HG03565 (cell line): ENCODE results near the gene KRTAP4-16.
"Not testable (repeated sequence)": the region's sequence is repeated elsewhere in the genome, so short reads cannot be mapped to it uniquely, and the experiment has no call there.

Source experiments
- ATAC-seq: cut with Tn5 transposase; IDR thresholded peaks from one replicate; pipeline ENCODE4 v1.9.1; 2021; ENCODE audit warnings: mild to moderate bottlenecking, moderate library complexity; ENCODE audit not compliant: unreplicated experiment

Gene KRTAP4-16

DNA sequence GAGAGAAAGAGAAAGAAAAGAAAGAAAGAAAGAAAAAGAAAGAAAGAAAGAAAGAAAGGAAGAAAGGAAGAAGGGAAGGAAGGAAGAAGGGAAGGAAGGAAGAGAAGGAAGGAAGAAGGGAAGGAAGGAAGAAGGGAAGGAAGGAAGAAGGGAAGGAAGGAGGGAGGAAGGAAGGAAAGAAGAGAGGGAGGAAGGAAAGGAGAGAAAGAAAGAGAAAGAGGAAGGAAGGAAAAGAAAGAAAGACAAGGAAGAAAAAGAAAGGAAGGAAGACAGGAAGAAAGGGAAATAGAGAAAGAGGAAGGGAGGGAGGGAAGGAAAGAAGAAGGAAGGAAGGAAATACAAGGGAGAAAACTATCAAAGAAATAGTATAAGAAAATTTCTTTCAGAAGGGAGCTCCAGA, 25.2 kb downstream of the KRTAP4-16 start:
- ATAC-seq: no peak

DNA sequence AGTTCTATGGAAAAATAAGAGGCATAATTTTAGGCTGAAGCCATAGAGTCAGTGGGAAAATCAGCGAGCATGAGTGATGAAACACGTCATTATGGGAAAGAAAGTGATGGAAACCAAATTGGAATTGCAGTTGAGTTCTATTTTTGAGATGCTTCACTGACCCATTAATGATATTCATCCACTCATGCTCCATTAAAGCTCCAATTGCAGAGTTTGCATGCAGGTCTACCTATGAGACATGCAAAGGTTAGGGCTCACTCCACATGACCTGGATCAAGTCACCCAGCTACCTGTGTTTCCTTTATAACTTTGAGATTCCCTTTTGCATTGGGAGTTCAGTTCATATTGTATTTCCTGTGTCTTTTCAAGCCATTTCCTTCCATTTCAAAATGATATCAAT, 28.3 kb downstream of the KRTAP4-16 start:
- ATAC-seq: no peak

DNA sequence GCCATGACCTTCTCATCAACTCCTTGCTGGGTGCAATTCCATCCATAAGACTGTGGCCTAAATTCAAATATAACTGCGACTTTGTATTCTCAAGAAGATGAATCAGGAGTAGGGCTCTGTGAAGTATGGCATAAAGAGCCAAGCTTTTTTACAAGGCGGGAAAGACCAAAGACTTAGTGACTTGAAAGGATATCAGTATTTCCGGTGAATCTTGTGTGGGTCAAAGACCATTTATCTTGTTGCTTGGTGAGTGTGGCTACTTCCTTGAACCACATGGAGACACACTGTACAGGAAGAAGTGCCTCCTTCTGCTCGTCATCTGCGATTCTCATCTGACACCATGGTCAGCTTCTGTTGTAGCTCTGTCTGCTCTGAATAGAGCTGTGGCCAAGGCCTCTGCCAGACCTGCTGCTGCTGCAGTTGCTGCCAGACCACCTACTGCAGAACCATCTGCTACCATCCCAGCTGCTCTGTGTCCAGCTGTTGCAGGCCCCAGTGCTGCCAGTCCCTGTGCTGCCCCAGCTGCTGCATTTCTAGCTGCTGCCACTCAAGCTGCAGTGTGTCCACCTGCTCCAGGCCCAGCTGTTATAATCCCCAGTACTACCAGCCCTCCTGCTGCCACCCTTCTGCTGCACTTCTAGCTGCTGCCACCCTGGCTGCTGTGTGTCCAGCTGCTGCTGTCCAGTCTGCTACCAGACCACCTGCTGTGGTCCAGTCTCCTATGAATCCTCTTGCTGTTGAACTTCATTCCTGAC, 30.2 kb downstream of the KRTAP4-16 start:
- ATAC-seq: no peak

DNA sequence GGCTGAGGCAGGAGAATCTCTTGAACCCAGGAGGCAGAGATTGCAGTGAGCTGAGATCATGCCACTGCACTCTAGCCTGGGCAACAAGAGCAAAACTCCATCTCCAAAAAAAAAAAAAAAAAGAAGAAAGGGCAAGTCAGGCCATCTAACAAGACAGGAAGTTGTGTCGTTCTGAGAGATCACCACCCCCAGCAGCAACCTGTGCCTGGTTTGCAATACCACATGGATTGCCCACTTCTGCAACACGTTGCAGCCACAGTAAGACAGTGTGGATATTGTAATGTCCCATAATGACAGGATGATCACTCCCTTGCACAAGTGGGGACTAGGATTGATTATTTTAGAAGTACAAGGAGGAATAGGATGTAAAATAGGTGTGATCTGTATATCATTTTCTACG, 33.0 kb downstream of the KRTAP4-16 start:
- ATAC-seq: no peak

- ATAC-seq: no peak
These were observed 34.7 kb downstream of the KRTAP4-16 start for GRCh38 chr17:41067281-41067680.

DNA sequence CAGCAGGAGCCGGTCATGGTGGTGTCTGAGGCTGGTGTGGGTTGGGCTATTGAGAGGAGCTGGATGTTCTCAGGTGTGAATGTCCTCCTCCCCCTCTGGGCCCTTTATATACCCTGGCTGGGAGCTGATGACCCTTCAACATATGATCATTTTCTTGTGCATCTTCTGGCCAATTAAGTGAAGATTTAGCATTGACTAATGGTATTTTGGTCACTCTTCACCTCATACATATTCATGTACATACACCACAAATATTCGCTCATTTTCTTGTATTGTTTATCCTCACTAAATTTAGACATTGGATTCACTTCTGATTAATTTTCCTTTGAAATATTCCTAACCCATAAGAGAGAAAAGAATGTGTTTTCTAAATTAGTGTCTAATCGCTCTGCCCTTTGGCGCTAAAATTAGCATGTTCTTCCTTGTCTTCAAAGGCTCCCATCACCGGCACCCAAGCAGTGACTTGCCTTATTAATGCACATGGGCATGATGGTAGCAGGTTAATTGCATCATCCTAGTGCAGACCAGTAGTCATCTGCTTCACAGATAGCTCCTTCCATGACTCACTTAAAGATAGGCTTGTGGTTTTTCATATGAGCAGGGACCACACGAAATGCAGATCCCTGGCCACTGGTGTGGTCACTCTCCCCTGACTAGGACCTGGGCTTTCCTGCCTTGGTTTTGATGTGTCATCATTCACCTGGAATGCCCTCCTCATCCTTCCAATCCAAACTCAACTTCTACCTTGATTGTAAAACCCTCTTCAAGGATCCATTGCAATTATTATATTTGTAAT, 36.0 kb downstream of the KRTAP4-16 start, which contains the start of gene KRTAP2-4:
Gene KRTAP2-4 (minus strand): TSS at position 51 of the 796 bp plus-strand sequence. CDS start 34 bp downstream, at position 17.
- ATAC-seq: no peak

- not testable (repeated sequence) for ATAC-seq
These were observed 36.9 kb downstream of the KRTAP4-16 start for GRCh38 chr17:41065016-41065689.

- ATAC-seq: no peak
These were observed 37.7 kb downstream of the KRTAP4-16 start for GRCh38 chr17:41064301-41064700.

DNA sequence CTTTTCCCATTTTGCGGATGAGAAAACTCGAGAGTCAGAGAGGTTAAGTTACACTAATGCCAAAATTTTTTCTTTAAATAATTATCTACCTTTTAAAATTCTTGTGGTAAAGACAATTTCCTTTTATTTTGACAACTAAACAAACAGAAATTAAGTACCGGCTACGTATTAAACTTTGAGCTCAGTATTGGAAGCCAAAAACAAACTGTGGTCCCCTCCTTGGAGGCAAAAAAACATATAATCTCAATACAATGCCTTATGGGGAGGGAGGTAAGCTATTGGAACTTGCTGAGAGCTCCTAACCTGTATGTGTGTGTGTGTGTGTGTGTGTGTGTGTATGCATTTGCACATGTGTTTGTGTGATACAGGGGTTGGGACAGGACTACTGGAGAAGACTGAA, 38.6 kb downstream of the KRTAP4-16 start:
- no peak for ATAC-seq

DNA sequence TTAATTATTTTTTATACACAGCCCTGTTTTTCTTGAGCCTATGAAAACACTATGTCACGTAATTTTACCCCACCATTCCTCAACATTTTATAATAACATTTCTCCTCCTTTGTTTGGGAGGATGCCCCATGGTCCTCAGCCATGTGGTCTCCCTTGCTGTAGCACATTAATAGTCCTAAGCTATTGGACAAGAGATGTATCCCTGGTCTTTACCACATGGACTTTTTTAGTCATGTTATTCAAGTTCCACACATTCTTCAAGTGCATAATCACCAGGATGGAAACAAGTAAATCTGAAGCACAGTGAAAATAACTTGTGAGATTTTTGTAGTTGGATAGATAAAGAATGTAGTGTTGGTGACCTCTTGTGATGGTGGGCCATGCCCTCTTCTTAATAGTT, 40.0 kb downstream of the KRTAP4-16 start:
- no peak for ATAC-seq

- no peak for ATAC-seq
These were observed 41.9 kb downstream of the KRTAP4-16 start, which contains the start of gene KRTAP2-3 for GRCh38 chr17:41060052-41060604. Gene KRTAP2-3 (minus strand): TSS chr17:41060114. CDS start chr17:41060050, 64 bp downstream.

DNA sequence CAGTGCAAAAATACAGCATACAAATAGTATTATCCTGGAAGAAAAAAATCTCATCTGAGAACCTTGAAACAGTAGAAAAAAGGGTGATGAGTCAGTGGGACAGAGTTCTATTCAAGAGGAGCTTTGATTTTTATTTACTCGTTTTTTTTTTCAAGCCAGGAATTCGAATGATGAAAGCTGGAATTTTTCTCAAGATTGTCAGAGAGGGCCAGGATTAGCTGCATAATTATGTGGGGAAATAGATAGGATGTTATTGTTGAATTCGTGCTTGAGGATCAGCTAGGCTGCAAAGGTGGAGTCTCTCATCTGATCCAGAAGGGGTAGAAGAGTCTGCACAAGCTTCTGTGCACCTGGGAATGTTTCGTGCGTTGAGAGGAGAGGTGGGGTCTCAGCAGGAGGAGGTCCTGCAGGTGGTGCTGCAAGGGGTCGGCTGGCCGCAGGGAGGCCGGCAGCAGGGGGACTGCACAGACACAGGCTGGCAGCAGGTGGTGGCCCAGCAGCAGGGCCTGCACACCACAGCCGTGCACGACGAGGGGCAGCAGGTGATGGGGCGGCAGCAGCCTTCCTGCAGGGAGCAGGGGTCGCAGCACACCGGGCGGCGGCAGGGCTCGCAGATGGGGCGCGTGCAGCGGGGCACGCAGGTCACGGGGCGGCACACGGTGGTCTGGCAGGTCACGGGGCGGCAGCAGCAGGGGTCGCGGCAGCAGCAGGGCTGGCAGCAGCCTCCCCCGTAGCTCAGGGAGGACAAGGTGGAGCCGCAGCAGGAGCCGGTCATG, 42.5 kb downstream of the KRTAP4-16 start:
- ATAC-seq: not testable (repeated sequence)

DNA sequence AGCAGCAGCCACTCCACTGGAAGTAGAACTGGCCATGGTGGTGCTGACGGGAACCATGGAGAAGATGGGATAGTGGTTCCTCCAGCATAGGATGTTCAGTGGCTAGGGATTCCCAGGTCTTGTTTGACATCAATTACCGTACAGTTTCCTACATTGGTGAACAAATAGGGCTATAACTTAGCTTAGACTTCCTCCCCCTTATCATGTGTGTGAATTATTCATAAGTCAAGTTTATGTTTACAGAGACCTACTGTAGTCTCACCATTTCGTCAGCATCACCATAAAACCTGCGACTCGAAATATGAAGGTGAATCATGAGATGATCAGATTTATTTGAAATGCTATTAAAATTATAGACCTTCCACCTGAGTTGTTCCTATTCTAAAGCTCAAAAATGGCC, 43.3 kb downstream of the KRTAP4-16 start:
- ATAC-seq: no peak

DNA sequence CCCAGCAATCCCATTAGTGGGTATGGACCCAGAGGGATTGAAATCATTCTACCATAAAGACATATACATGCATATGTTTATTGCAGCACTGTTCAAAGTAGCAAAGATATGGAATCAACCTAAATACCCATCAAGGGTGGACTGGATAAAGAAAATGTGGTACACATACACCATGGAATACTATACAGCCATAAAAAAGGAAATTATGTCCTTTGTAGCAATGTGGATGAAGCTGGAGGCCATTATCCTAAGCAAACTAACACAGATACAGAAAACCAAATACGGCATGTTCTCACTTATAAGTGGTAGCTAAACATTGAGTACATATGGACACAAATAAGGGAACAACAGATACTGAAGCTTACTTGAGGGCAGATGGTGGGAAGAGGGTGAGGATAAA, 44.5 kb downstream of the KRTAP4-16 start:
- ATAC-seq: no peak

DNA sequence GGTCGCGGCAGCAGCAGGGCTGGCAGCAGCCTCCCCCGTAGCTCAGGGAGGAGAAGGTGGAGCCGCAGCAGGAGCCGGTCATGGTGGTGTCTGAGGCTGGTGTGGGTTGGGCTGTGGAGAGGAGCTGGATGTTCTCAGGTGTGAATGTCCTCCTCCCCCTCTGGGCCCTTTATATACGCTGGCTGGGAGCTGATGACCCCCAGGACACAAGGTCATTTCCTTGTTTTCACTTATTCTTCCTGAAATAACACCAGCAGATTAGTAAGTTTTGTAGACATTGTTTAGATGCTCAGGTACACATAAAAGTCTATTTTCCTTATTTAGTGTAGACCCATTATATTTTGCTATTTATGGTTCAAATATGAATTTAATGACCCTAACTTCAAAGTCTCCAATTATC, 46.9 kb downstream of the KRTAP4-16 start, which contains the start of gene KRTAP2-2:
Gene KRTAP2-2 (minus strand): TSS at position 101 of the 400 bp plus-strand sequence. CDS start 19 bp downstream, at position 82.
- ATAC-seq: not testable (repeated sequence)

- ATAC-seq: not testable (repeated sequence)
These were observed 47.5 kb downstream of the KRTAP4-16 start for GRCh38 chr17:41054556-41054955.

DNA sequence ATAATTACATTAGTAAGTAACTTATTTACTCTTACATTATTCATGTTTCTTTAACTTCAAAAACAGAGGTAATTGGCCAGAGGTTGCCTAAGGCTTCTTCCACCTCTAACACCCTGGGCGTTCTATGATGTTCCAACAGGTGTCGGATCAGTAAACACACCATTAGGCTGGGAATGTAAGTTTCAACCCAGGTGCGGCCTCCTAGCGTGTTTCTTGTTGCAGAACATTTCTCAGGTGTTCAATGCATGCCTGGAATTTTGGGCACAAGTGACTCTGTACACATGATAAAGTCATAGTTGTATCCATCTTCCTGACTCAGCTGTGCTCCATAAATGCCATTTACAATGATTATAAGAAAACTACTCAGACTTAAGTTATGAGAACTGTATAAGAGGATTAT, 48.0 kb downstream of the KRTAP4-16 start:
- ATAC-seq: no peak

GRCh38 chr17:41052566-41052965, 49.4 kb downstream of the KRTAP4-16 start:
- no peak for ATAC-seq
